NCI-H1048 (cell line): ENCODE data around the gene FXYD5.

Experiments
- DNase-seq: peaks from one replicate; lab custom pipeline; 2025; lab: John Stamatoyannopoulos, UW

FXYD5 gene

DNA sequence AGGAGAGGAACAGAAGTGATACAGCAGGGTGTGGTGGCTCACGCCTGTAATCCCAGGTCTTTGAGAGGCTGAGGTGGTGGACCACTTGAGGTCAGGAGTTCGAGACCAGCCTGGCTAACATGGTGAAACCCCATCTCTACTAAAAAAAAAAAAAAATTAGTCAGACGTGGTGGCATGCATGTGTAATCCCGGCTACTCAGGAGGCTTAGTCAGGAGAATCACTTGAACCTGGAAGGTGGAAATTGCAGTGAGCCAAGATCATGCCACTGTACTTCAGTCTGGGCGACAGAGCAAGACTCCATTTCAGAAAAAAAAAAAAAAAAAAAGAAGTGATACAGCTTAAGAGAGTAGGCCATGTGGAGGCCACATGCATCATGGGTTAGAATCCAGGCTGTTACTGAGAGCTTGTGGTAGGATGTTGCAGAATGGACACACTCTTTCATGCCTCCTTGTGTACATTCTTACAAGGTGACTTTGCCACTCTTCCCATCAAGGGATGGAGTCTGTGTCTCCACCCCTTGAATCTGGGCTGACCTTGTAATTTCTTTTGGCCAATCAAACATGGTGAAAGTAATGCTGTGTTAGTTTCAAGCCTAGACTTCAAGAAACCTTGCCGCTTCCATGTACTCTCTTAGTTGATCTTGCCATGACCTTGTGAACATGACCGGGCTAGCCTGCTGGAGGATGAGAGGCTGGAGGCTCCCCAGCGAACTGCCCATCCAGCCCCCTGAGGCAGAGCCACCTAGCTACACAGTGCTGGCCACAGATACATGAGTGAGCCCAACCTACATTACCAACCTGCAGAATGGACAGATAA lies 61.7 kb downstream of the FXYD5 start:
- DNase-seq: no peak

DNA sequence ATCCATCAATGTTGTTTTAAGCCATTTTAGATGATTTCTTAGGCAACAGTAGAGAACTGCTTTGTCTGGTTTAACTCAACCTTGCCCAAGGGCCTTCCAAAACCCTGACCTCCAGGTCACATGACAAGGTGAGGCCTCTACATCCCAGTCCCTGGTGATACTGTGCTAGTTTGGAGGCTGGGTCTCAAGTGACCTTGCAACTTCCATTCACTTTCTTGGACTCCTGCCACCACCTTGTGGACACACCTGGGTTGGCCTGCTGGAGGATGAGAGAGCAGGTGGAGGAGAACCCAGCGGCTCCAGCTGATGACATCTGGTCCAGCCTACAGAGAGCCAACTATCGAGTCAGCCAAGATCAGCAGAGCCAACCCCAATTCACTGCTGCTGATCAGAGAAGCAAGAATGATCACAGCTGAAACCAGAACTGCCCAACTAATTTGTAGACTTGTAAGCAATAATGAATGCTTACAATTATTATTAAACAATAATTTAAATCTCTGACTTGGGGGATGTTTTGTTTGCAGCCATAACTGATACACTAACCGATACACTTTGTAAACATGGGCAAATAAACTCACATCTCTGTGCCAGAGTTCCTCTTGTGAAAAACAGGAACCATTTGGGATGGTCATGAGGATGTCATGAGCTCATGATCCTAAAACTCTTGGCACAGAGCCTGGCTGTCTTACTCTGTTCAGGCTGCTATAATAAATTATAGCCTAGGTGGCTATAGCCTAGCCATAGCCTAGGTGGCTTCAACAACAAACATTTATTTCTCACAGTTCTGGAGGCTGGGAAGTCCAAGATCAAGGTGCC lies 62.5 kb downstream of the FXYD5 start:
- no peak for DNase-seq

DNA sequence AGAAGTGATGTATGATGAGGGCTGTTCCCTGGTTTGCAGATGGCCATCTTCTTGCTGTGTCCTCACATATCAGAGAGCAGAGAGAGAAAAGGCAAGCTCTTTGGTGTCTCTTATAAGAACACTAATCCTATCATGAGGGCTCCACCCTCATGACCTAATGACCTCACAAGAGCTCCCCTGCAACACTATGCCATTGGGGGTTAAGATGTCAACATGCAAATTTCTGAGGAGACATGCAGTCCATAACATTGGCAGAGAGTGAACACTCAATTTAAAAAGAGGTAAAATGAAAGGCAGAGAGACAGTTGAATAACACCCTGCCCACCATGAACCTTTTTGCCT lies 63.1 kb downstream of the FXYD5 start:
- no peak for DNase-seq

DNA sequence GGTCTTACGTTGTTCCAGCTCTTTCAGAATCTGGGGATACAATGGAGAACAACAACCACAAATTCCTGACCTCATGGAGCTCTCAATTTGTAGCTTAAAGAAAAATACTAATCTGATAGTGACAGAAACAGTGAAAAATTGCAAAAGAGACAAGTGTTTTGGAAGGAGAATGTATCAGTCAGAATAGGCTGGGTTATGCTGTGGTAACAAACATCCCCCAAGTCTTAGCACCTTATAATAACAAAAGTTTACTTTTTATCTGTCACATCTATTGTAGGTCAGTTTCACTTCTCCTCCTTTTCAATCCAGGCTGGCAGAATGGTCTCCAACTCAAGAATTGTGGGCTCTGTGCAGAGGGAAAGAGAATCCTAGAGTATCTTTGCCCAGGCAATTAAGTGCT lies 64.5 kb downstream of the FXYD5 start:
- no peak for DNase-seq
